Measurements from ENCODE around the gene F2R.
"Not testable (repeated sequence)": the region's sequence is repeated elsewhere in the genome, so short reads cannot be mapped to it uniquely, and the experiment has no call there.

F2R gene

DNA sequence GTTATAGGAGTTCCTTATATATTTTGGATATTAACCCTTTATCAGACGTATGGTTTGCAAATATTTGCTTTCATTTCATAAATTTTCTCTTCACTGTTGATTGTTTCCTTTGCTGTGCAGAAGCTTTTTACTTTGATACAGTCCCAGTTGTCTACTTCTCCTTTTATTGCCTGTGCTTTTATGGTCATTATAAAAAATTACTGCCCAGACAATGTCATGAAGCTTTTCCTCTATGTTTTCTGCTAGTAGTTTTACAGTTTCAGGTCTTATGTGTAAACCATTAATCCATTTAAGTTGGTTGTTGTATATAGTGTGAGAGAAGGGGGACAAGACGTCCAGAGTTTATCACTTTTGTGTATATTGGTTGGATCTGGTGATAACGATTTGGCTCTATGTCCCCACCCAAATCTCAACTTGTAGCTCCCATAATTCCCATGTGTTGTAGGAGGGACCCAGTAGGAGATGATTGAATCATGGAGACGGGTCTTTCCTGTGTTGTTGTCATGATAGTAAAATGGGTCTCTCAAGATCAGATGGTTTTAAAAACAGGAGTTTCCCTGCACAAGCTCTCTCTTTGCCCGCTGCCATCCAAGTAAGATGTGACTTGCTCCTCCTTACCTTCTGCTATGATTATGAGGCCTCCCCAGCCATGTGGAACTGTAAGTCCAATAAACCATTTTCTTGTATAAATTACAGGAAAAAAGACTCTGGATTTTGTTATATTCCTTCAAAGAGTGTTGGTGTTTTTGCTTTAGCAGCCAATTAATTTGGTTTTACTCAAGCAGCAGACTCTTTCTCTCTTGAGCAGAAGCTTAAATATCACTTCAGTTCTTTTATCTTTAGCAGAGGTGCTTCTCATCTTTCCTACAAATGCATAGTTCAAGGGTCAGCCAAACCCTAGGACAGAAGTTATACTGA, 13.7 kb downstream of the F2R start:
- H3K4me3 ChIP-seq (ENCODE audit: low read depth, low read length), result no peak overlapping the region
- TF ChIP-seq, protein P1, sequence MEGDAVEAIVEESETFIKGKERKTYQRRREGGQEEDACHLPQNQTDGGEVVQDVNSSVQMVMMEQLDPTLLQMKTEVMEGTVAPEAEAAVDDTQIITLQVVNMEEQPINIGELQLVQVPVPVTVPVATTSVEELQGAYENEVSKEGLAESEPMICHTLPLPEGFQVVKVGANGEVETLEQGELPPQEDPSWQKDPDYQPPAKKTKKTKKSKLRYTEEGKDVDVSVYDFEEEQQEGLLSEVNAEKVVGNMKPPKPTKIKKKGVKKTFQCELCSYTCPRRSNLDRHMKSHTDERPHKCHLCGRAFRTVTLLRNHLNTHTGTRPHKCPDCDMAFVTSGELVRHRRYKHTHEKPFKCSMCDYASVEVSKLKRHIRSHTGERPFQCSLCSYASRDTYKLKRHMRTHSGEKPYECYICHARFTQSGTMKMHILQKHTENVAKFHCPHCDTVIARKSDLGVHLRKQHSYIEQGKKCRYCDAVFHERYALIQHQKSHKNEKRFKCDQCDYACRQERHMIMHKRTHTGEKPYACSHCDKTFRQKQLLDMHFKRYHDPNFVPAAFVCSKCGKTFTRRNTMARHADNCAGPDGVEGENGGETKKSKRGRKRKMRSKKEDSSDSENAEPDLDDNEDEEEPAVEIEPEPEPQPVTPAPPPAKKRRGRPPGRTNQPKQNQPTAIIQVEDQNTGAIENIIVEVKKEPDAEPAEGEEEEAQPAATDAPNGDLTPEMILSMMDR (IDR thresholded peaks at IDR 0.05; ENCODE audit: borderline replicate concordance, insufficient read depth, low read depth, low read length), result no peak

GRCh38 chr5:76732405-76733048, 16.6 kb downstream of the F2R start:
- H3K4me3 ChIP-seq (ENCODE audit: low read depth, low read length), result no peak overlapping the region
- TF ChIP-seq, protein P1 (IDR thresholded peaks at IDR 0.05; ENCODE audit: borderline replicate concordance, insufficient read depth, low read depth, low read length), result no peak

DNA sequence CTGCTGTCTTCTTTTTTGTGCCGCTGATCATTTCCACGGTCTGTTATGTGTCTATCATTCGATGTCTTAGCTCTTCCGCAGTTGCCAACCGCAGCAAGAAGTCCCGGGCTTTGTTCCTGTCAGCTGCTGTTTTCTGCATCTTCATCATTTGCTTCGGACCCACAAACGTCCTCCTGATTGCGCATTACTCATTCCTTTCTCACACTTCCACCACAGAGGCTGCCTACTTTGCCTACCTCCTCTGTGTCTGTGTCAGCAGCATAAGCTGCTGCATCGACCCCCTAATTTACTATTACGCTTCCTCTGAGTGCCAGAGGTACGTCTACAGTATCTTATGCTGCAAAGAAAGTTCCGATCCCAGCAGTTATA, 17.1 kb downstream of the F2R start:
- TF ChIP-seq, protein P1 (IDR thresholded peaks at IDR 0.05; ENCODE audit: borderline replicate concordance, insufficient read depth, low read depth, low read length), result no peak
- no peak overlapping the region for H3K4me3 ChIP-seq (ENCODE audit: low read depth, low read length)

DNA sequence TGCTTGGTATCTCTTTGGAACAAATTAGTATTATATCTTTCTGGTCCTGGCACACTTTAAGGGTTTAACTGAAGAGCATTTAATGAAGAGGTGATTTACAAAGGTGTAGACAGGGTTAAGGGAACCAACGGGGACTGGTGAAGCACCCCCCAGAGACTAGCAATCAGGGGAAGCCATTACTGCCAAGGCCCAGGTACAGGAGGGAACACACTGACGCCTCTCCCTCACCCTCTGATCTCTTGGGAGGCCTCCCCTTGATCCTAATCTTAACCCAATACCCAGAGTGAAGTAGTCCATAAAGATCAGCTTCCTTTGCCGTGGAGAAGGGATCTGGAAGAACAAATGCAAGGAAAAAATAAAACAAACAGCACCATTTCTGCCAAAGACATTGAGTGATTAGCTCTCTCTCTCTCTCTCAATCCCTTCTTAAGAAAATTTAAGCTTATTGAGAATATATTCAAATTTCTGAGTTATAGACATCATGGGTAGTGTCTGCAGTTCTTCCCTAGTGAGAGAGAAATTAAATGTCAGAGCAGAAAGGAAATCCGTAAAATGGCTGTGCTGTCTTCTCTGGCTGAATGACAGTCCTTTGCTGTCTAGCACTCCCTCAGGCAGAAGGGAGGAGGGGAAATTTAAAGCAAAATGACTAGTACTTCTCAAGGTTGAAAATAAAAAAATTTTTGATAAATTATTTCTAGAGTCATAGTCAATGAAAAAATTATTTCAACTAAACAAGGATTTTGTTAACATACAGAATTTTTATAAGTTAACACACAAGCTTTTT, 20.0 kb downstream of the F2R start:
- no peak overlapping the region for H3K4me3 ChIP-seq (ENCODE audit: low read depth, low read length)
- TF ChIP-seq, protein P1 (IDR thresholded peaks at IDR 0.05; ENCODE audit: borderline replicate concordance, insufficient read depth, low read depth, low read length), result no peak

DNA sequence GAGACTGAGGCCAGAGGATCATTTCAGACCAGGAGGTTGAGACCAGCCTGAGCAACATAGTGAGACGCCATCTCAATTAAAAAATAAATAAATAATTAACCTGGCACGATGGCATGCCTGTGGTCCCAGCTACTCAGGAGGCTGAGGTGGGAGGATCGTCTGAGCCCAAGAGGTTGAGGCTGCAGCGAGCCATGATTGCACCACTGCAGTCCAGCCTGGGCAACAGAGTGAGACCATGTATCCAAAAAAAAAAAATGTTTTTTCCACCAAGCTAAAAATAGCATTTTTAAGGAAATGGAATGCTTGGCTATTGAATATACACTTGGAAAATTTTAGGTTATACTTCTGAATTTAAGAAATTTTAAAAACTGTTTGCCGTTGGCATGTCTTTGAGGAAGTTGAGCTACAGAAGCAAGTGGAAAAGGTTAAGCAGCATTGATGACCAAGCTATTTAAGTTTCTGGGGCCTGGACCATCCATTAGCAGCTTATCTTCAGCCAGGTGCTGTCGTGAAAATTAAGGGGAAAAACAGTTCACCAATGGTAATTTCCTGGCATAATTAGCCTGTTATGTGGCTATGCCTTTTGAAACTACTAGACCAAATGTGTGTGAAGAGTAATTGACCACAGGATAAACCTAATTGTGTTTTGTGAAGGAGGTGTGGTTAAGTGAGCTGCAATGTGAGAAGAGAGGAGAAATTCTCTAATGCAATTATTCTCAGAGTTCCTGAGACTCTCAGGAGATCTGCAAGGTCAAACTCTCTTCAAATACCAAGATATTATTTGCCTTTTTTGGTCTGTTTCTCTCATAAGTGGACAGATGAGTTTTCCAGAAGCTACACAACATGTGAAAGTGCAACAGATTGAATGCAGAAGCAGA, 21.0 kb downstream of the F2R start:
- no peak overlapping the region for H3K4me3 ChIP-seq (ENCODE audit: low read depth, low read length)
- TF ChIP-seq, protein P1 (IDR thresholded peaks at IDR 0.05; ENCODE audit: borderline replicate concordance, insufficient read depth, low read depth, low read length), result no peak

DNA sequence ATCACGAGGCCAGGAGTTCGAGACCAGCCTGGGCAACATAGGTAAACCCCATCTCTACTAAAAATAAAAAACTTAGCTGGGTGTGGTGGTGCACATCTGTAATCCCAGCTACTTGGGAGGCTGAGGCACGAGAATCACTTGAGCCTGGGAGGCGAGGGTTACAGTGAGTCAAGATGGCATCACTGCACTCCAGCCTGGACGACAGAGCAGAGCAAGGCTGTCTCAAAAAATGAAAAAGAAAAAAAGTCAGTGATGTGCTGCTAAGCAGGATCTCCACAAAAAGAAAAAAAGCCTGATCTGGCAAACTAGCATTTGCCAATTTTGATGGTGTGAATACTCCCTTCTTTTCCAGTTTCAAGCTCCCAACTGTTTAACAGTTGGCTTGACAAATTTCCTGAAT, 21.9 kb downstream of the F2R start:
- H3K4me3 ChIP-seq (ENCODE audit: low read depth, low read length), result no peak overlapping the region
- TF ChIP-seq, protein P1 (IDR thresholded peaks at IDR 0.05; ENCODE audit: borderline replicate concordance, insufficient read depth, low read depth, low read length), result no peak

DNA sequence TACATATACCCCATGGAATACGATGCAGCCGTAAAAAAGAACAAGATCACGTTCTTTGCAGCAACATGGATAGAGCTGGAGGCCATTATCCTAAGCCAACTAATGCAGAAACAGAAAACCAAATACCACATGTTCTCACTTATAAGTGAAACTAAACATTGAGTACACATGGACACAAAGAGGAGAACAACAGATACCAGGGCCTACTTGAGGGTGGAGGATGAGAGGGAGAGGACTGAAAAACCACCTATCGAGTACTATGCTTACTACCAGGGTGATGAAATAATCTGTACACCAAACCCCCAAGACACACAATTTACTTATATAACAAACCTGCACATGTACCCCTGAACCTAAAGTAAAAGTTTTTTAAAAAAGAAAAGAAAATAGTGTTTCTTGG, 25.6 kb downstream of the F2R start:
- not testable (repeated sequence) for H3K4me3 ChIP-seq (ENCODE audit: low read depth, low read length)

All from GM12875 (cell line).